ENCODE measurements around the gene DPH5.

Gene DPH5

GRCh38 chr1:100941098-100941527, 84.5 kb downstream of the DPH5 start:
- no peak for DNase-seq

Measured in activated CD4-positive, alpha-beta T cell treated with anti-CD3 and anti-CD28 coated beads for 4 hours (primary cell).